Retinal pigment epithelial cell (primary cell): Measurements from ENCODE around the gene JUP.

Experiments
- DNase-seq: peaks from one replicate; pipeline ENCODE4 v3.0.0-alpha.2; 2010; ENCODE audit warnings: low read depth
- H3K4me3 ChIP-seq: 2 replicates; pipeline ENCODE4 v1.5.1; 2011; ENCODE audit warnings: mild to moderate bottlenecking, low read length, control low read depth, moderate library complexity
- TF ChIP-seq, protein P1 (sequence below): conservative IDR thresholded peaks from 2 replicates; pipeline ENCODE4 v1.5.1; 2011; ENCODE audit warnings: low read depth, low read length, control low read depth, inconsistent platforms

Gene JUP

DNA sequence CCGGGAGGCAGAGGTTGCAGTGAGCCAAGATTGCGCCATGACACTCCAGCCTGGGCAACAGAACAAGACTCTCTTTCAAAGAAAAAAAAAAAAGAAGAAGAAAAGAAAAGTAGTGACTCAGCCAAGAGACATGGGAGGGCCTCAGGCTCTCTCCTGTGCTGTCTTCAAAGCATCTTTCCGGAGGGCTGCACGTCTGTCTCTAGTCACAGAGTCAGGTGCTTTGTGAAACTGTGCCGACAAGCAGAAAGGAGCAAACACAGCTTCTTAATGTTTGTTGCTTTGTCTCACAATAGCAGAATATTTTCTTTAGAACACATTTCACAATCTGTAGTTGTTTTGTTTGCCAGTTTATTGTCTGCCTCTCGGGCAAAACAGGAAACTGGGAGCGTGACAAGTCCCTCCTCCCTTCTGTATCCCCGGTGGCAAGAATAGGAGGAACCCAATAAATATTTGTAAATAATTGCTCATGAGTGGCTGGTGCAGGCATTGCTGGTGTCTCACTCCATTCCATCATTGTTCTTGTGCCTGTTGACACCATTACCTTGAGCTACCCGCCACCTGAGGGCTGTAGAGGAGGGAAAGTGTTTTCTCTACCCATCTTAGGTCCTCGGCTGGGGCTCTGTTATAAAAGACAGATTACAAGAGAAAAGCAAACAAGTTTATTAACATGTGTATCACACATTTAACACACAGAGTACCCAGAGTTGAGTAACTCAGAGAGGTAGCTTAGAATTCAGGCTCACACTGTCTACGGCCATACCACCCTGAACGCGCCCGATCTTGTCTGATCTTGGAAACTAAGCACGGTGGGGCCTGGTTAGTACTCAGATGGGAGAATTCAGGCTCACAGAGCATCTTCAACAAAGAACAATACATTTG lies 68.9 kb downstream of the JUP start:
- H3K4me3 ChIP-seq: no peak overlapping the region
- no peak for DNase-seq

DNA sequence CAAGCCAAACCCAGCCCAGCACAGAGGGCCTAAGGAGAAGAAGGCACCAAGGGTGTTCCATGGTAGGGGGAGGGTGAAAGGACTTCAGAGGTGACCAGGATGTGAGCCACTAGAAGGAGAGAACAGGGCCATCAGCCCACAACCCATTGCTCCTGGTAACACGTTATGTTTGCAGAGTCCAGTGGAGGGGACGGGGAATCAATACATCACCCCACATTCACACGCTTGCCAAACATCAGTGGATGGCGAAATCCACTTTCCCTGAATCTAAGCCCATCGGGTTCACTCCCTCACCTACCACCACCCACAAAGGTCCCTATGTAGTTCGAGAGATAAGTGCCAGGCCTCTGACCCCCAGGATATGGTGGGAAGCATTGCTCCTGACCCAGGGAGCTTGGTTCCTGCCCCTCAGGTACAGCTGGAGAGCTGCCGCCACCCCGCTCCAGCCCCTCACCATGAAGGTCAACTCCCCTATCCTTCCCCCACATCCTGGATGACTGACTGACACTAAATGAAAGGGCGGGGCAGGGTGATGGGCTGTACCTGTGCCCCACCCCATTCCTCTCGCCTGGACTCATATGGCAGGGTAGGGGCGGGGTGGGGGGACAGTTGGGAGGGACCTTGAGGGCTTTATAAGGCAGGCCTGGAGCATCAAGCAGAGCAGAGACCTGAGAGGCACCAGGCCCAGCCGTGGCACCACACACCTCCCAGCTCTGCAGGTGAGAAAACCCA lies 74.7 kb downstream of the JUP start, which contains the start of gene GAST:
TSS of gene GAST (plus strand) at position 663 of the 732 bp plus-strand sequence. CDS start 3,106 bp downstream, outside the sequence.
- TF ChIP-seq, protein P1, sequence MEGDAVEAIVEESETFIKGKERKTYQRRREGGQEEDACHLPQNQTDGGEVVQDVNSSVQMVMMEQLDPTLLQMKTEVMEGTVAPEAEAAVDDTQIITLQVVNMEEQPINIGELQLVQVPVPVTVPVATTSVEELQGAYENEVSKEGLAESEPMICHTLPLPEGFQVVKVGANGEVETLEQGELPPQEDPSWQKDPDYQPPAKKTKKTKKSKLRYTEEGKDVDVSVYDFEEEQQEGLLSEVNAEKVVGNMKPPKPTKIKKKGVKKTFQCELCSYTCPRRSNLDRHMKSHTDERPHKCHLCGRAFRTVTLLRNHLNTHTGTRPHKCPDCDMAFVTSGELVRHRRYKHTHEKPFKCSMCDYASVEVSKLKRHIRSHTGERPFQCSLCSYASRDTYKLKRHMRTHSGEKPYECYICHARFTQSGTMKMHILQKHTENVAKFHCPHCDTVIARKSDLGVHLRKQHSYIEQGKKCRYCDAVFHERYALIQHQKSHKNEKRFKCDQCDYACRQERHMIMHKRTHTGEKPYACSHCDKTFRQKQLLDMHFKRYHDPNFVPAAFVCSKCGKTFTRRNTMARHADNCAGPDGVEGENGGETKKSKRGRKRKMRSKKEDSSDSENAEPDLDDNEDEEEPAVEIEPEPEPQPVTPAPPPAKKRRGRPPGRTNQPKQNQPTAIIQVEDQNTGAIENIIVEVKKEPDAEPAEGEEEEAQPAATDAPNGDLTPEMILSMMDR: no peak
- DNase-seq: no peak
- H3K4me3 ChIP-seq: no peak within 1 kb of the TSS

More for the DNA sequence above, 68.9 kb downstream of the JUP start:
- TF ChIP-seq, protein P1: no peak

DNA sequence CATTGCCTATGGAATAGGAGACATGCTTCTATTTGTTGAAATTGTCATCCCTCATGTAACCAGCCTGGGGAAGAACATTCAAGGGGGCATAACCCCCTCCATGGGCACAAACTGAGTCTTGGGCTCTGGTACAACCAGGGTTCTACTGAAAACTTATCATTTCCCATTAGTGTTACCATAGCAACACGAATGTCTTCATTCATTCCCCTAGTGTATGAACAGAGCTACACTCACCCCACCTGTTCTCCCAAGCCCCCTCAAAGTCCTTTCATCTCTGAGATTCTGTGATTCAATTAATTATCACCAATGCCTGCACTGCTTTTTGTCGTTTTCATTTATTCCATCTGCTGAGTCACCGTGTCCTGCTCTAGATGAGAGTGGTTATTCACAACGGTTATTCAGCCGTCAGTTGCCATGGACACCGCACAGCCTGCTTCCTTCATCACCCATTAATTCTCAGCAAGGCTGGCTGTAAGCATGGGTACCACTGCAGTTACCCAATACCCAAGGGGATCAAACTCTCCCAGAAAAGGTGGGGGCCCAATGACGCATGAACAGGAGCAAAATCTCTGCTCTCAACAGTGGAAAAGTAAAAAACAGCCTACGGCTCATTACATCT lies 75.9 kb downstream of the JUP start:
- no peak overlapping the region for H3K4me3 ChIP-seq
- no peak for DNase-seq
- TF ChIP-seq, protein P1: no peak

- TF ChIP-seq, protein P1: no peak
- no peak overlapping the region for H3K4me3 ChIP-seq
- no peak for DNase-seq
Measured at GRCh38 chr17:41707803-41708669, 78.5 kb downstream of the JUP start.

DNA sequence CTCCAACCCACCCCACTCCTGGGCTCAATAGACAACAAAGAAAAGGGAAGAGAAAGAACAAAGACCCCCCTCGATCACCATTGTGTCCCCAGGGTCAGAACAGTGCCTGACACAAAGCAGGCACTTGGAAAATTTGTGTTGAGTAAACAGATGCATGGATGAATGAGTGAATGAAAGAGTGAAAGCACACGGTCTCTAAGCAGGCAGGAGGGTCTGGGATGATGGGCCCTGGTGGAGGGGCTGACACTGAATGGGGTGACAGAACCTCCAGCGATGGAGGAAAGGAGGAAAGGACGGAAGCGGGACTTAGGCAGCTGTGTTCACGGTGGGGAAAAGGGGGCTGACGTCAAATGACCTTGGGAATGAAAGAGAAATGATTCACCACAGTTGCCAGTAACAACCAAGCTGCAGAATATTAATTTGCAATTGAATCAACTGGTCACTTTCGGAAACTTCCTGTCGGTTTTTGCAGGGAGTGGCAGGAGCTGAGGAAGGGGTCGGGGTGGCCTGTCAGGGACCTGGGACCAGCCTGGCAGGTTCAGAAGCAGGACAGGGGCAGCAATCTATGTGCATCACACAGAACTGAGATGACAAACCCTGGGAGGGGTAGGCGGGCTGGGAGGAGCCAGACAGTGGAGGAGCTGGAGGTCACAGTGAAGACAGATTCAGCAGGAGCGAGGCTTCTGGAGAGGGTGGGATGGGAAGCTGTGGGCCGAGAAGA lies 81.1 kb downstream of the JUP start:
- no peak overlapping the region for H3K4me3 ChIP-seq
- TF ChIP-seq, protein P1: no peak
- DNase-seq: no peak
